Kidney (tissue), 14 donors: ENCODE results near the gene ZNF518A. TPM values are rescaled to one million over a fixed set of nuclear protein-coding genes. Genes with fewer than 3 reads are reported as not detected.

Experiments used
- DNase-seq, 5 donors: peaks; one replicate each; pipeline ENCODE4 v3.0.0-alpha.2; 2013 to 2020
- FAIRE-seq: peaks from 2 replicates; lab custom pipeline; 2012; peaks lifted over from hg19 to GRCh38; lab: Jason Lieb, UNC
- H3K27ac ChIP-seq, 2 donors: one replicate each; pipeline ENCODE4 v1.7.0; 2013; ENCODE audit warnings: low read depth in 2 of 2, low read length in 2 of 2, inconsistent platforms in 1 of 2
- H3K27me3 ChIP-seq: one replicate; pipeline ENCODE4 v1.7.1; 2013; ENCODE audit warnings: low read length, inconsistent platforms; ENCODE audit not compliant: control insufficient read depth, insufficient read depth
- H3K36me3 ChIP-seq, 3 donors: one replicate each; pipeline versions ENCODE4 v1.7.0 to v1.7.1; 2013; ENCODE audit warnings: low read length in 3 of 3, control low read depth in 1 of 3, inconsistent platforms in 1 of 3; ENCODE audit not compliant: insufficient read depth in 3 of 3, control insufficient read depth in 2 of 3
- H3K4me1 ChIP-seq, 3 donors: one replicate each; pipeline versions ENCODE4 v1.7.0 to v1.7.1; 2013; ENCODE audit warnings: low read length in 3 of 3, inconsistent platforms in 1 of 3, low read depth in 1 of 3; ENCODE audit not compliant: control insufficient read depth in 2 of 3, insufficient read depth in 2 of 3
- H3K4me3 ChIP-seq, 3 donors: one replicate each; pipeline versions ENCODE4 v1.7.0 to v1.8.1; 2013; ENCODE audit warnings: low read length in 3 of 3, control low read depth in 1 of 3, inconsistent platforms in 1 of 3
- H3K9ac ChIP-seq, 3 donors: one replicate each; pipeline versions ENCODE4 v1.7.0 to v1.7.1; 2013; ENCODE audit warnings: low read length in 3 of 3, control low read depth in 1 of 3, inconsistent platforms in 1 of 3
- H3K9me3 ChIP-seq, 3 donors: one replicate each; pipeline versions ENCODE4 v1.7.0 to v1.7.1; 2013; ENCODE audit warnings: low read length in 3 of 3, control low read depth in 1 of 3, inconsistent platforms in 1 of 3; ENCODE audit not compliant: control insufficient read depth in 2 of 3, insufficient read depth in 1 of 3
- CTCF ChIP-seq: IDR thresholded peaks from 3 replicates; pipeline ENCODE4 v1.5.1; 2012; ENCODE audit warnings: mild to moderate bottlenecking, moderate library complexity, borderline replicate concordance; ENCODE audit not compliant: insufficient read depth; ENCODE audit errors: extremely low read depth
- intact Hi-C: fragments of 100-400 bp; cut with DNase I; formaldehyde crosslinking; loops from one replicate; pipeline ENCODE4 v1.11.1; 2022
- polyA plus RNA-seq: library from polyadenylated mRNA; stranded (reverse); fragments of 350-450 nt; fragmentation: Illumina TruSeq; extraction: RNeasy Lipid Tissue Mini Kit (QIAGEN cat#74804); gene quantifications from one replicate; pipeline ENCODE4 v1.2.3, GENCODE V29; 2014; ENCODE audit warnings: low read depth, low replicate concordance; ENCODE audit not compliant: insufficient read depth
- total RNA-seq: library from RNA; stranded (reverse); fragmentation: NEBNext Ultra II Directional; extraction: Animal tissue kit (Norgen Biotek cat#: 25700); gene quantifications from one replicate; pipeline ENCODE4 v1.2.1, GENCODE V29; 2021
- donor health status: control.
- donor health status: control.
- donor health status: control.
- donor health status: control.
- donor health status: control.
- donor health status: DM: yes; HTN: yes; CAD: no.
- donor health status: Normal renal cell carcinoma (clear cell type).

The ZNF518A gene
- total and polyA plus RNA-seq, 2 donors from 2014 or later, result 4.8 to 29.4 TPM

GRCh38 chr10:96208271-96208670 lies 78.2 kb downstream of the ZNF518A start:
- no peaks in the 10 kb centered on the region for H3K9me3 ChIP-seq
- H3K4me3 ChIP-seq, result no peak overlapping the region
- TF ChIP-seq CTCF, result no peak
- FAIRE-seq (no peak), DNase-seq (no peak)
- no peaks in the 10 kb centered on the region for H3K27me3 ChIP-seq
- H3K27ac ChIP-seq, result no peak overlapping the region
- intact Hi-C loops, result no loop called here
- peaks cover 0 to 6% (median 2%) of the 10 kb centered on the region in 3 donors for H3K4me1 ChIP-seq
- no peak overlapping the region for H3K9ac ChIP-seq
- peaks cover 0 to 15% (median 8%) of the 10 kb centered on the region in 3 donors for H3K36me3 ChIP-seq

GRCh38 chr10:96208946-96209345 lies 78.8 kb downstream of the ZNF518A start:
- no peaks in the 10 kb centered on the region for H3K9me3 ChIP-seq
- DNase-seq (no peak), FAIRE-seq (no peak)
- no peaks in the 10 kb centered on the region for H3K27me3 ChIP-seq
- H3K27ac ChIP-seq, result no peak overlapping the region
- peaks cover 0 to 17% (median 8%) of the 10 kb centered on the region in 3 donors for H3K36me3 ChIP-seq
- peaks cover 0 to 7% (median 6%) of the 10 kb centered on the region in 3 donors for H3K4me1 ChIP-seq
- no peak for TF ChIP-seq CTCF
- no peak overlapping the region for H3K4me3 ChIP-seq
- intact Hi-C loops, result no loop called here
- H3K9ac ChIP-seq, result no peak overlapping the region

- Histone ChIP-seq H3K36me3 (peaks cover 0 to 30% (median 8%) of the 10 kb centered on the region in 3 donors), H3K27ac (no peak overlapping the region), H3K4me3 (no peak overlapping the region), H3K4me1 (peaks cover 0 to 7% (median 6%) of the 10 kb centered on the region in 3 donors), H3K27me3 (no peaks in the 10 kb centered on the region), H3K9ac (no peak overlapping the region), H3K9me3 (no peaks in the 10 kb centered on the region)
- FAIRE-seq (no peak), DNase-seq (no peak)
- TF ChIP-seq CTCF, result no peak
- intact Hi-C loops, result no loop called here
Observed at GRCh38 chr10:96211764-96212163, 81.7 kb downstream of the ZNF518A start.

GRCh38 chr10:96212911-96213310 lies 82.8 kb downstream of the ZNF518A start:
- no peak for FAIRE-seq
- Histone ChIP-seq H3K4me1 (peaks cover 0 to 7% (median 6%) of the 10 kb centered on the region in 3 donors), H3K36me3 (peaks cover 0 to 34% (median 5%) of the 10 kb centered on the region in 3 donors), H3K9me3 (no peaks in the 10 kb centered on the region), H3K27me3 (no peaks in the 10 kb centered on the region), H3K27ac (no peak overlapping the region), H3K9ac (no peak overlapping the region), H3K4me3 (no peak overlapping the region)
- DNase-seq, result no peak
- no peak for TF ChIP-seq CTCF
- intact Hi-C loops, result no loop called here
